Tongue (tissue), 2 donors: ENCODE results near the gene ITGAX. TPM values are rescaled to one million over a fixed set of nuclear protein-coding genes. Genes with fewer than 3 reads are reported as not detected.

ENCODE experiments used
- DNase-seq: peaks from one replicate; pipeline ENCODE4 v3.0.0-alpha.2; 2015
- total RNA-seq: library from RNA; depleted of rRNA; stranded (reverse); fragments of >200 nt; gene quantifications from one replicate; pipeline ENCODE4 v1.2.3, GENCODE V29; 2014

ITGAX gene
- total RNA-seq, 1 donor from 2014 or later: 2.7 TPM

GRCh38 chr16:31375231-31375630, 20.3 kb downstream of the ITGAX start:
- DNase-seq: no peak

DNA sequence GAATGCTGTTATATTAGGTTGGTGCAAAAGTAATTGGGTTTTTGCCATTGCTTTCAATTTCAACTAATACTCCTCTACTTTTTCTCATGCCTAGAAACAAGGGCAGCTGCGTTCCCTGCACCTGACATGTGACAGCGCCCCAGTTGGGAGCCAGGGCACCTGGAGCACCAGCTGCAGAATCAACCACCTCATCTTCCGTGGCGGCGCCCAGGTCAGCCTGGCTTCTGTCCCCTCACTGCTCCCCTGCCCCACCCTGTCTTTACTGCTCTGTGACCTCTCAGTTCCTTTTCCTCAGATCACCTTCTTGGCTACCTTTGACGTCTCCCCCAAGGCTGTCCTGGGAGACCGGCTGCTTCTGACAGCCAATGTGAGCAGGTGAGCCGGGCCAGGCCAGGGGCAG, 21.7 kb downstream of the ITGAX start:
- DNase-seq: no peak

GRCh38 chr16:31377210-31377903, 22.4 kb downstream of the ITGAX start:
- DNase-seq: no peak

DNA sequence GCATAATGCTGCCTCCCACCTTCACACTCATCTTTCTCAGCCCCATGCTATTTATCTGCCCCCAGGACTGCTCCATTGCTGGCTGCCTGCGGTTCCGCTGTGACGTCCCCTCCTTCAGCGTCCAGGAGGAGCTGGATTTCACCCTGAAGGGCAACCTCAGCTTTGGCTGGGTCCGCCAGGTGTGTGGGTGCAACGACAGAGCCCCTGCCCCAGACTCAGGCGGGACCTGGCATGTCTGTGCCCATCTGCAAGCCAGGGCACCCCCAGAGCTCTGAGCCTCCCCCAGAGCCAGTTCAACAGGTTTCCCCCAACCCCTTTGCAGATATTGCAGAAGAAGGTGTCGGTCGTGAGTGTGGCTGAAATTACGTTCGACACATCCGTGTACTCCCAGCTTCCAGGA, 25.2 kb downstream of the ITGAX start:
- no peak for DNase-seq

GRCh38 chr16:31382485-31383161, 27.6 kb downstream of the ITGAX start:
- DNase-seq: peak; percentile 65

DNA sequence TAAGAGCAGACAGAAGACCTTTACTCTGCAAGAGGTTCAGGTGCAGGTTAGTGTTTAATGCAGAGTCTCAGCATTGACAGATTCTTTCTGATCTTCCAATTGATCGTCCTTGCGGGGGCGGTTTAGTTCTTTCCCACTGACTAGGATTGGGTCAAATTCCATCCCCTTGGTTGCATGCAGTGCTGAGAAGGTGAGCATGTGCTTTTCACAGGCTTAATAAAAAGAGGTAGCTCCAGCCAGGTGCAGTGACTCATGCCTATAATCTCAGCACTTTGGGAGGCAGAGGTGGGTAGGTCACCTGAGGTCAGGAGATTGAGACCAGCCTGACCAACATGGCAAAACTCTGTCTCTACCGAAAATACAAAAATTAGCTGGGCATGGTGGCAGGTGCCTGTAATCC, 30.7 kb downstream of the ITGAX start:
- no peak for DNase-seq

- DNase-seq: no peak
These were observed 31.4 kb downstream of the ITGAX start for GRCh38 chr16:31386157-31386984.

GRCh38 chr16:31388535-31388934, 33.6 kb downstream of the ITGAX start:
- no peak for DNase-seq

GRCh38 chr16:31390504-31391041, 35.6 kb downstream of the ITGAX start:
- no peak for DNase-seq

DNA sequence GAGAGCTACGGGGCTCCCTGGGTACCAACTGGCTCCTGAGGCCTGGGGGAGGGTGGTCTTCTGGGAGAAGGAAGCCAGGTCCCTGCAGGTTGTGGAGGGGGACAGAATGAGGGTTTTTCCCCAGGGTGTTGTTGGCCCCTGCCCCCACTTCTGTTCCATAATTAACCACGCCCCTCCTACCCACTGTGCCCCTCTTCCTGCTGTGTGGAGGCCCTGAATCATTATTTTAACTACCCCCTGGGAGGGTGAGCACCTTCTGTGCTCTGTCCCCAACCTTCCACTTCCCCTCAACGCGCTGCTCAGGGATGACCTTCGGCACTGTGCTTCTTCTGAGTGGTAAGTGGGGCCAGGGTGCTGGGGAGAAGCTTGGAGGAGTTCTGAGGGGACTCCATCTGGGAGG, 38.1 kb downstream of the ITGAX start, which contains the start of gene ITGAD:
TSS of gene ITGAD (plus strand) at position 280 of the 400 bp plus-strand sequence. CDS start at position 306, 26 bp downstream.
- DNase-seq: no peak

GRCh38 chr16:31395647-31396046, 40.7 kb downstream of the ITGAX start:
- no peak for DNase-seq

DNA sequence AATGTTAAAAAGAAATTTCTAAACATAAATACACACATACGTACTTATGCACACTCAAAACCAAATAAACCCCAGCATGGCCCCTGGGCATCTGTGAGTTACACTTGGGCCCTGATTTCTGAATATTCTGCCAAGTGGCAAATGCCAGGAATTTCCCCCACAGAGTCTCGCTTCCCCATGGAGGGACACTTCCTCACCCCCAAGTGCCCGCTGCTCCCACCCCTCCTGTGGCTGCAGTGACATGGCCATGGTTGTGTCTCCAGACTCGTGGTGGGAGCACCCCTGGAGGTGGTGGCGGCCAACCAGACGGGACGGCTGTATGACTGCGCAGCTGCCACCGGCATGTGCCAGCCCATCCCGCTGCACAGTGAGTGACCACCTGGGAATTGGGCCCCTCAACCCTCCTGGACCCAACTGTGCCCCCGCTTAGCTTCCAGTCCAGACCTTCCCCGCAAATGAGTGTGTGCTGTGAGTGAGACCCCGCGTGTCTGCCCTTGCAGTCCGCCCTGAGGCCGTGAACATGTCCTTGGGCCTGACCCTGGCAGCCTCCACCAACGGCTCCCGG, 42.2 kb downstream of the ITGAX start:
- DNase-seq: no peak

DNA sequence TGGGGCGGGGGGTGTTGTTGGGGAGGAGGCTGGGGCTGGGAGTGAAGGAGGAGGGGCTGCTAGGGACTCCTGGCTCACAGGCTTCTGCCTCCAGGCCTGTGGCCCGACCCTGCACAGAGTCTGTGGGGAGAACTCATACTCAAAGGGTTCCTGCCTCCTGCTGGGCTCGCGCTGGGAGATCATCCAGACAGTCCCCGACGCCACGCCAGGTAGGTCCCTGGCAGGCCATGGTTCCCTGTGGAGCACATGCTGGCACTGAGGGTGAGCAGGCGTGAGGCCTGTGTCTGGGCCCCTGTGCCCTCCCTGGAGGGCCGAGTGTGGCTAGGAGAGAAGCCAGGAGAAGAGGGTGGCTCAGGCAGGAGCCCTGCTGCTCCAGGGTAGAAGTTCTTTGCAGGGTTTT, 42.7 kb downstream of the ITGAX start:
- no peak for DNase-seq

DNA sequence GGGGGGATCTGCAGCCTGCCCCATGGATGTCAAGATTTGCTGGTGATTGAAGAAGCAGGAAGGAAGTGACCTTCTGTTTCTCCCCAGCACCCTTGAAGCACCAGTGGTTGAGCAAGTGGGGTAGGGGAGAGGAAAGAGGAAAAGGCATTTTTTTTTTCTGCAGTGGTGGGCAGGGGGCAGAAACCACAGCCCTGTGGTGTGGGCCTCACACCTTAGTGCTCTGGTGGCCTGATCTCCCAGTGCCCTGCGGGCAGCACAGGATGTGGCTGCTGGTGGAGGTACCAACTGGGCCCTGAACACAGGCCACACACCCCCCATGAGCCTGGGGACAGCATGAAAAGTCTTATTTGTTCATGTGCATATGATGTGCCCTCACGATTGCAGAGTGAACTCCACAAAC, 45.2 kb downstream of the ITGAX start:
- no peak for DNase-seq

DNA sequence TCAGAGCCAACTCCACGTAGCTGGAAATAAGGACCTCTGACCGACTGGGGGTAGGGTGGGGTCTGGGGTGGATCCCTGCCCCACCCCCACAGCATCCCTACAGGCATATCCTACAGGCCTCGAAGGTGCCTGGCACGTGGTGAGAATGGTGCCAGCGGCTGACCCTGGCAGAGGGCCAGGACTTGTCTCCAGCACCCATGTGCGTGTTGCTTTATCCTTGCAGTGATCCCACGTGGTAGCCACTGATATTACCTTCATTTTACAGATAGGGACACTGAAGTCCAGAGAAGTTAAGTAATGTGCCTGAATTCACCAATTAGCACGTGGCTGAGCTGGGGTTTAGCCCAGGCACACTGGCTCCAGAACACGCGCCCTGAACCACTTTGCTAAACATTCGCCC, 46.5 kb downstream of the ITGAX start:
- no peak for DNase-seq

DNA sequence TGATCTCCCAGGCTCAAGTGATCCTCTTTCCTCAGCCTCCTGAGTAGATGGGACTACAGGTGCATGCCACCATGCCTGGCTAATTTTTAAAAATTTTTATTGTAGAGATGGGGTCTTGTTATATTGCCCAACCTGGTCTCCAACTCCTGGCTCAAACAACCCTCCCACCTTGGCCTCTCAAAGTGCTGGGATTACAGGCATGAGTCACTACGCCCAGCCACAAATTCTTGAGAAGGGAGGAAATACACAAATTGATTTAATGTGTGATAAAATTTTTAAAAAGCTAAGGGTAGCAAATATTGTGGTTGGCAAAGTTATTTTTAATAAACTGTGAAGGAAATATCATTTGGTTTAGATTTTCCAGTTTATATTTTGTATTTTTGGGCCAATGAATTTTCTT, 47.7 kb downstream of the ITGAX start:
- DNase-seq: no peak

- DNase-seq: no peak
These were observed 48.8 kb downstream of the ITGAX start for GRCh38 chr16:31403590-31404352.

- DNase-seq: no peak
These were observed 49.5 kb downstream of the ITGAX start for GRCh38 chr16:31404353-31405064.

DNA sequence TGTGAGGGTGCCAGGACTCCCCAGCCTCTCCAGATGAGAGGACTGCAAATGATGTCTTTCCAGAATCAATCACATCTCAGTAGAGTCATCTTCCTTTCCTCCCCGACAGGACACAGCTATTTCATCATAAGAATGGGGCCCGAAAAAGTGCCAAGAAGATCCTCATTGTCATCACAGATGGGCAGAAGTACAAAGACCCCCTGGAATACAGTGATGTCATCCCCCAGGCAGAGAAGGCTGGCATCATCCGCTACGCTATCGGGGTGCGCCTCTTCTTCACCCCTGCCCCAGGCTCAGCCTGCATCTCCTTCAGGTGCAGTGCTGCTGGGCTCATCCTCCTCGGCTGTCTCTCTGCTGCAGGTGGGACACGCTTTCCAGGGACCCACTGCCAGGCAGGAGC, 52.4 kb downstream of the ITGAX start:
- DNase-seq: no peak

DNA sequence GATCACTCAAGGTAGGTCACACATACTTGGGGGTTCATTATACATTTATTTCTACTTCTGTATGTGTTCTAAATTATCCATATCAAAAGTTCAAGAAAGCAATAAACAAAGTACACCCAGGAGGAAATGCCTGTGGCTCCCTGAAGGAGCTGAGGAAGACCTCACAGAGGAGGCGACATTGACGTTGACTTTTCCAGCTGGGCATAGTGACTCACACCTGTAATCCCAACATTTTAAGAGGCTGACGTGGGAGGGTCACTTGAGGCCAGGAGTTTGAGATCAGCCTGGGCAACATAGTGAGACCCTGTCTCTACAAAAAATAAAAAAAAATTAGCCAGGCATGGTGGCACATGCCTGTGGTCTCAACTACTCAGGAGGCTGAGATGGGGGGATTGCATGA, 54.5 kb downstream of the ITGAX start:
- DNase-seq: no peak

GRCh38 chr16:31410082-31410481, 55.1 kb downstream of the ITGAX start:
- DNase-seq: no peak
